Stimulated activated CD4-positive, alpha-beta T cell treated with anti-CD3 and anti-CD28 coated beads, Interleukin-15, amount 100 ng/mL, for 48 hours (primary cell): Measurements from ENCODE around the gene SHLD1.

Experiments
- DNase-seq, 2 donors: peaks; one replicate each; pipeline ENCODE4 v3.0.0-alpha.2; 2020; ENCODE audit warnings: low read depth in 2 of 2

The SHLD1 gene

DNA sequence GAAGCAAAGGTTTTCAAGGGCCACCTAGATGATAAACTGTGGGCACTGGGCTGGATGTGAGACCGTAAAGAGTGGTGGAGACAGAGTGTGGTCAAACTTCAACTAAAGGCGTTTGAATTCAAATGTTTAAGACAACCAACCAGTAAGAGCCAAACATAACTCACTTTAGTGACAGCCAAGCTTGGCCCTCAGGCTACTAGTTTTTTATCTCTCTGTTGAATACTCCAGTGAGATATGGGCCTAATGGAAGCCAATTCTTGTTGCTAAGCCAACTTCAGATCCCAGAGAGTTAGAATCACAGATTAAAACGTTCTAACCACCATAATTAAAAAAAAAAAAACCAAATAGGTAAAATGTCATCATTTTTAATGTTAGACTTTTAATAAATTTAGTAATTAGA, 142.9 kb downstream of the SHLD1 start:
- no peak for DNase-seq

DNA sequence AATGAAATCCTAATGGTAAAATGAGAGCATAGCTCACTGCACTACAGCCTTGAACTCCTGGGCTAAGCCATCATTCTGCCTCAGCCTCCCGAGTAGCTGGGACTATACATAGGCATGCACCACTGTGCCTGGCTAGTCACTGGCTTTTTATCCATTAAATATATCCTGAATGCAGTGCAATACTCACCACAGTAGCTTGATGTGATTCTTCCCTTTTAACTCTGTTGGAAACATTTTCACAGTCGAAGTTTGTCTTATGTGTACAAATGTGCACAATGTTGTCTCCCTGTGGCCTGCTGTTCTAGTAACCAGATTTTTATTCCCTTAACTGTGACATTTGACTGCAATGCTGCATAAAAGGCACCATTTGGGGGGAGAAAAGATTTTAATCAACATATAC, 143.4 kb downstream of the SHLD1 start:
- DNase-seq: no peak

- no peak for DNase-seq
These were observed 145.4 kb downstream of the SHLD1 start for GRCh38 chr20:5895626-5896025.

GRCh38 chr20:5899444-5899843, 149.2 kb downstream of the SHLD1 start:
- DNase-seq: no peak

DNA sequence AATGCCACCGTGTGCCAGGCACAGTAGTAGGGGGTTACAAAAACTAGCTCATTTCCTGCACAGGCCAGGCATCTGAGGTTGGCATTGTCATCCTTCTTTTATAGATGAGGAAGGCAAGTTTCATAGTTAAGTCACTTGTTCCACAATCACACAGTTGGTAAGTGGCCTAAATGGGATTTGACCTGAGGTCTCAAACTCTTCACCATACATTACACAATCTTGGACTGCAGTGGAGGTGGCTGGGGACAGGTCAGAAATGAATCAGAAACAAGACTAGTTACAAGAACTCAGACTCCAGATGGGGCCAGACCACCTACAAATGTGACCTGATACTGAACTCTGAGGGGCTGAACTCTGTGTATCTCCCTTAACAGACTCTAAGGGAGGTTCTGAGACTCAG, 150.7 kb downstream of the SHLD1 start:
- no peak for DNase-seq

DNA sequence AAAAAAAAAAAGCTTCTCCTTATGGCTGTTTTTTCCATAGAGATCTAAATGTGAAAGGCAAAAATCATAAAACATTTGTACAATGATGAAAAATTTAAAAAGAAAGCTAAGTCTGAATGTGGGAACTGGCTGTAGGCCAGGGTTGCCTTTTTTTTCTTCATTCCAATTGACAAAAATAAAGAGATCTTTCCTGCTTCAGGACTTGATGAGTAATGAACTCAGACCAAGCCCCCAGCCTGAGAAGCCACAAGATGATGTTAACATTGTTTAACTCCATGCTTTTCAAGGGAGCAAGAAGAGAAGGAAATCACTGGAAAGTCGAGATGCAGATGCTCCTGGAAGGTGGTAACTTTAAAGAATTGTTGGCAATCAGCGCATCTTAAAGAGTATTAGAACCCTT, 158.8 kb downstream of the SHLD1 start:
- no peak for DNase-seq

- DNase-seq: no peak
These were observed 160.0 kb downstream of the SHLD1 start for GRCh38 chr20:5910186-5910585.

- DNase-seq: no peak
These were observed 163.0 kb downstream of the SHLD1 start for GRCh38 chr20:5913166-5913565.
